Thyroid gland (tissue), 4 donors: ENCODE results near the gene AFAP1L1.

Experiments
- POLR2A ChIP-seq, 2 donors: fragments of 450-650 bp; IDR thresholded peaks; one replicate each; pipeline ENCODE4 v1.6.1; 2017; ENCODE audit warnings: antibody characterized with exemption in 2 of 2, mild to moderate bottlenecking in 2 of 2, moderate library complexity in 1 of 2
- TF ChIP-seq, protein P1 (sequence below), 6 experiments: fragments of 200-600 bp in 3 of 6; fragments of 450-650 bp in 3 of 6; sonication (generic) in 3 of 6; IDR thresholded peaks; one replicate each; pipeline ENCODE4 v1.5.1; 2016 to 2019; ENCODE audit warnings: antibody characterized with exemption in 6 of 6, mild to moderate bottlenecking in 2 of 6, inconsistent platforms in 1 of 6, moderate library complexity in 1 of 6

DNA sequence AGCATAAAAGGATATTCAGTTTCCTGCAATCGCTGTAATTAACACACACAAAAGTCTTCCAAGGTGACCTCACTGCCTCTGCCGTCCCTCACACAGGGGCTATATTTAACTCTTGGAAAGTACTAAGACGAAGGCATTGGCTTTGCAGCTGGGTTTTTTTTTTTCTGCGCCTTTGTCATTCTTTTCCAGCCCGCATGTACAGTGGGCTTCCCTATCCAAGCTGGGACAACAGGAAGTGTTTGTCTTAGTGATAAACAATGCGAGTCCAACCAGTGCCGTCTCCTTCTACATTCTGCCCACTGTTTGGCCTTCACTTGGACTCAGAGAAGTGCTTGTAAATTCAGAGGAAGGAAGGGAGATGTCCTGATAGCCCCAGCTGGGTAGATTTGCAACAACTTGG is 17.6 kb downstream of the AFAP1L1 start:
- TF ChIP-seq POLR2A (IDR thresholded peaks at IDR 0.05): no peak
- TF ChIP-seq, protein P1, sequence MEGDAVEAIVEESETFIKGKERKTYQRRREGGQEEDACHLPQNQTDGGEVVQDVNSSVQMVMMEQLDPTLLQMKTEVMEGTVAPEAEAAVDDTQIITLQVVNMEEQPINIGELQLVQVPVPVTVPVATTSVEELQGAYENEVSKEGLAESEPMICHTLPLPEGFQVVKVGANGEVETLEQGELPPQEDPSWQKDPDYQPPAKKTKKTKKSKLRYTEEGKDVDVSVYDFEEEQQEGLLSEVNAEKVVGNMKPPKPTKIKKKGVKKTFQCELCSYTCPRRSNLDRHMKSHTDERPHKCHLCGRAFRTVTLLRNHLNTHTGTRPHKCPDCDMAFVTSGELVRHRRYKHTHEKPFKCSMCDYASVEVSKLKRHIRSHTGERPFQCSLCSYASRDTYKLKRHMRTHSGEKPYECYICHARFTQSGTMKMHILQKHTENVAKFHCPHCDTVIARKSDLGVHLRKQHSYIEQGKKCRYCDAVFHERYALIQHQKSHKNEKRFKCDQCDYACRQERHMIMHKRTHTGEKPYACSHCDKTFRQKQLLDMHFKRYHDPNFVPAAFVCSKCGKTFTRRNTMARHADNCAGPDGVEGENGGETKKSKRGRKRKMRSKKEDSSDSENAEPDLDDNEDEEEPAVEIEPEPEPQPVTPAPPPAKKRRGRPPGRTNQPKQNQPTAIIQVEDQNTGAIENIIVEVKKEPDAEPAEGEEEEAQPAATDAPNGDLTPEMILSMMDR (IDR thresholded peaks at IDR 0.05): no peak
